PC-9 (cell line): ENCODE data around the gene SUOX. TPM values are rescaled to one million over a fixed set of nuclear protein-coding genes. Genes with fewer than 3 reads are reported as not detected.

Experiments
- BruUV-seq: library from RNA; stranded (reverse); fragments of 400-500 nt; replicated peaks from 2 replicates; lab custom pipeline; 2021; lab: Mats Ljungman, UMichigan
- CTCF ChIA-PET: fragments of 300-600 bp; sonication (Branson Sonifier 250); formaldehyde crosslinking; loops from one replicate; lab custom pipeline; 2022; ENCODE audit warnings: antibody characterized with exemption; lab: Charles Lee
- POLR2A ChIA-PET: fragments of 300-600 bp; sonication (Branson Sonifier 250); formaldehyde crosslinking; loops from one replicate; lab custom pipeline; 2022; ENCODE audit warnings: antibody characterized with exemption; ENCODE audit not compliant: unreplicated experiment; lab: Charles Lee
- DNase-seq, 2 experiments: peaks; one replicate each; pipeline versions ENCODE4 v3.0.0 to v3.0.0-alpha.2; 2015 to 2022; ENCODE audit warnings: mixed read lengths in 1 of 2
- H2AFZ ChIP-seq: fragments of 200-600 bp; sonication (generic); 2 replicates; pipeline ENCODE4 v1.8.1; 2017; ENCODE audit warnings: antibody characterized with exemption
- H3F3A ChIP-seq: fragments of 200-600 bp; sonication (generic); 2 replicates; pipeline ENCODE4 v1.8.1; 2017; ENCODE audit warnings: antibody characterized with exemption, mild to moderate bottlenecking, low read depth; ENCODE audit not compliant: insufficient read depth
- H3K27ac ChIP-seq: fragments of 200-600 bp; sonication (generic); 2 replicates; pipeline ENCODE4 v1.6.1; 2016; ENCODE audit warnings: mixed run types
- H3K27me3 ChIP-seq: fragments of 200-600 bp; sonication (generic); 2 replicates; pipeline ENCODE4 v1.6.1; 2016; ENCODE audit warnings: low read depth, mixed run types; ENCODE audit not compliant: insufficient read depth
- H3K36me3 ChIP-seq: fragments of 200-600 bp; sonication (generic); 2 replicates; pipeline ENCODE4 v1.6.1; 2016; ENCODE audit warnings: low read depth, mixed run types
- H3K4me1 ChIP-seq: fragments of 200-600 bp; sonication (generic); replicated peaks from 2 replicates; pipeline ENCODE4 v1.6.1; 2016; ENCODE audit warnings: mixed run types; ENCODE audit not compliant: insufficient read depth
- H3K4me2 ChIP-seq: fragments of 200-600 bp; sonication (generic); 2 replicates; pipeline ENCODE4 v1.6.1; 2017; ENCODE audit warnings: mixed run types
- H3K4me3 ChIP-seq: fragments of 200-600 bp; sonication (generic); 2 replicates; pipeline ENCODE4 v1.6.1; 2016; ENCODE audit warnings: mixed run types
- H3K79me2 ChIP-seq: fragments of 200-600 bp; sonication (generic); 2 replicates; pipeline ENCODE4 v1.6.1; 2017; ENCODE audit warnings: low read depth, mixed run types
- H3K9me2 ChIP-seq: fragments of 200-600 bp; sonication (generic); 2 replicates; pipeline ENCODE4 v1.8.1; 2017; ENCODE audit warnings: mild to moderate bottlenecking; ENCODE audit not compliant: insufficient read depth
- H3K9me3 ChIP-seq: fragments of 200-600 bp; sonication (generic); 2 replicates; pipeline ENCODE4 v1.8.1; 2016; ENCODE audit warnings: low read depth; ENCODE audit not compliant: insufficient read depth
- H4K20me1 ChIP-seq: fragments of 200-600 bp; sonication (generic); 2 replicates; pipeline ENCODE4 v1.8.1; 2017; ENCODE audit not compliant: insufficient read depth
- EZH2 ChIP-seq: fragments of 200-600 bp; sonication (generic); IDR thresholded peaks from 2 replicates; pipeline ENCODE4 v1.8.0; 2017; ENCODE audit warnings: antibody characterized with exemption, low read depth
- intact Hi-C: fragments of 100-400 bp; cut with micrococcal nuclease; formaldehyde crosslinking; loops from one replicate; pipeline ENCODE4 v1.10.0; 2022; ENCODE audit not compliant: unreplicated experiment
- total RNA-seq: library from RNA; stranded (reverse); gene quantifications from 2 replicates; pipeline ENCODE4 v1.2.3, GENCODE V29; 2021
- TF ChIP-seq, protein P1 (sequence below): fragments of 200-600 bp; sonication (generic); conservative IDR thresholded peaks from 2 replicates; pipeline ENCODE4 v1.6.1; 2017; ENCODE audit warnings: mixed run types, antibody characterized with exemption, mild to moderate bottlenecking, moderate library complexity

Gene SUOX
- total RNA-seq, 1 experiment from 2014 or later = 22.7 TPM

DNA sequence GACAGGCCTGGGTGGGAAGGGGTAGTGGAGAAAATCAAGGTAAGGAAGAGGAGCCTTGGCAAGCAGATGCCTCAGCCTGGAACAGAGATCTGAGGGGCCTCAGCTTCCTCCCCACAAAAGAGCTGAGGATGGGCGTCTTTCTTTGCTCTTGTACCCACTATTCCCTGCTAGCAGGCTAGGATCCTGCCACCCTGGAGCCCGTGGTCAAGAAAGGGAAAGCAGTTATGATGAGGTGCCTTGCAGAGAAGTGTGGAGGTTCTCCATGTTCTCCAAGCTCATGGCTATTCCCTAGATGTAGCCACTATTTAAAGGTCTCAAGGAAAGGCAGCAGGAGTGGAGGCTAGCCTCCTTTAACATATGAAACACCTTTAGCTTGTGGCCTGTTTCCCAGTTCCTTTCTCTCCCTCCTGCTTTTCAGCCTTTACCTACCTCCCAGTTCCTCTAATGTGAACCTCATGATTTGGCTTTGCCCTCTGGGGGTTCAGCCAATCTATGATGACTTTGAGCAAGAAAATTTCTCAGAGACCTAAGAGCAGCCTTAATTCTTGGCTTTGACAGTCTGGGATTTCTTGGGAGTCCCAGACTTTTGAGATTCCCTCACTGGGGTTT, 24.9 kb downstream of the SUOX start:
- Histone ChIP-seq H3K36me3 (no peaks in the 10 kb centered on the region), H3K27me3 (no peaks in the 10 kb centered on the region), H2AFZ (no peak overlapping the region), H4K20me1 (no peaks in the 10 kb centered on the region), H3K9me3 (no peaks in the 10 kb centered on the region), H3K4me2 (no peak overlapping the region), H3K4me1 (no peaks in the 10 kb centered on the region), H3K79me2 (no peaks in the 10 kb centered on the region), H3K9me2 (no peaks in the 10 kb centered on the region), H3F3A (no peaks in the 10 kb centered on the region), H3K4me3 (no peak overlapping the region), H3K27ac (no peak overlapping the region)
- POLR2A ChIA-PET = no interaction called here
- TF ChIP-seq, protein P1, sequence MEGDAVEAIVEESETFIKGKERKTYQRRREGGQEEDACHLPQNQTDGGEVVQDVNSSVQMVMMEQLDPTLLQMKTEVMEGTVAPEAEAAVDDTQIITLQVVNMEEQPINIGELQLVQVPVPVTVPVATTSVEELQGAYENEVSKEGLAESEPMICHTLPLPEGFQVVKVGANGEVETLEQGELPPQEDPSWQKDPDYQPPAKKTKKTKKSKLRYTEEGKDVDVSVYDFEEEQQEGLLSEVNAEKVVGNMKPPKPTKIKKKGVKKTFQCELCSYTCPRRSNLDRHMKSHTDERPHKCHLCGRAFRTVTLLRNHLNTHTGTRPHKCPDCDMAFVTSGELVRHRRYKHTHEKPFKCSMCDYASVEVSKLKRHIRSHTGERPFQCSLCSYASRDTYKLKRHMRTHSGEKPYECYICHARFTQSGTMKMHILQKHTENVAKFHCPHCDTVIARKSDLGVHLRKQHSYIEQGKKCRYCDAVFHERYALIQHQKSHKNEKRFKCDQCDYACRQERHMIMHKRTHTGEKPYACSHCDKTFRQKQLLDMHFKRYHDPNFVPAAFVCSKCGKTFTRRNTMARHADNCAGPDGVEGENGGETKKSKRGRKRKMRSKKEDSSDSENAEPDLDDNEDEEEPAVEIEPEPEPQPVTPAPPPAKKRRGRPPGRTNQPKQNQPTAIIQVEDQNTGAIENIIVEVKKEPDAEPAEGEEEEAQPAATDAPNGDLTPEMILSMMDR = no peak
- TF ChIP-seq EZH2 = no peak
- intact Hi-C loops = no loop called here
- CTCF ChIA-PET = no interaction called here
- BruUV-seq = no TSS peak
- DNase-seq = no peak

DNA sequence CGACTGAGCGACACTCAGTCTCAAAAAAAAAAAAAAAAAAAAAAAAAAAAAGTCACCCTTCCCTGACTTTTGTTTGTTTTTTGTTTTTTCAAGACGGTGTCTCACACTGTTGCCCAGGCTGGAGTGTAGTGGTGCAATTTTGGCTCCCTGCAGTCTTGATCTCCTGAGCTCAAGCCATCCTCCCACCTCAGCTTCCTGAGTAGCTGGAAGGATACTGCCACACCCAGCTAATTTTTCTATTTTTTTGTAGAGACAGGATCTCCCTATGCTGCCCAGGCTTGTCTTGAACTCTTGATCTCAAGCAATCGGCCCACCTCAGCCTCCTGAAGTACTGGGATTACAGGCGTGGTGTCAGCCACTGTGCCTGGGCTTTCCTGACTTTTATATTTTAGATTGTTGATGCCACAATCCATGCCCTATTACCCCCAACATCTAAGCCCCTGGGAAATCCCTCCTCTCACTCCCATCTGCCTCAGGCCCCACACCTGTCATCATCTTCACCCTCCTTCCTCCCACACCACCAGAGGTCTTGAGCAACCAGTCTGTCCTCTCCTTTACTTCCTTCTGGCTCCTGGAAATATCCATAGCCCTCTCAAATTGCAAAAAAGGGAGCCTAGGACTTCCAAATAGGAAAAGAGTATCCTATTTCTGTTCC, 31.6 kb downstream of the SUOX start:
- CTCF ChIA-PET = interaction anchor here (0.6 to 1.4 kb wide), 5 partner anchors 12 to 290 kb away, joined by 3 to 20 read pairs (median 5); partner anchors contain the start of gene SUOX
- Histone ChIP-seq H3K4me2 (peak overlapping the region; percentile 37), H3K27ac (peak overlapping the region; percentile 64), H4K20me1 (no peaks in the 10 kb centered on the region), H2AFZ (no peak overlapping the region), H3K79me2 (no peaks in the 10 kb centered on the region), H3F3A (peaks cover 25% of the 10 kb centered on the region), H3K4me1 (peaks cover 17% of the 10 kb centered on the region), H3K9me2 (no peaks in the 10 kb centered on the region), H3K27me3 (no peaks in the 10 kb centered on the region), H3K9me3 (no peaks in the 10 kb centered on the region), H3K36me3 (no peaks in the 10 kb centered on the region), H3K4me3 (no peak overlapping the region)
- TF ChIP-seq, protein P1 = no peak
- no peak for TF ChIP-seq EZH2
- intact Hi-C loops = loop anchor here (1.0 kb wide), 1 partner anchor 32 kb away; no protein-coding TSS in a partner anchor
- POLR2A ChIA-PET = interaction anchor here (0.6 kb wide), 1 partner anchor 15 kb away, joined by 5 read pairs; no protein-coding TSS in a partner anchor
- BruUV-seq = no TSS peak
- DNase-seq = peak in 1 of 2 experiments; percentile 8

DNA sequence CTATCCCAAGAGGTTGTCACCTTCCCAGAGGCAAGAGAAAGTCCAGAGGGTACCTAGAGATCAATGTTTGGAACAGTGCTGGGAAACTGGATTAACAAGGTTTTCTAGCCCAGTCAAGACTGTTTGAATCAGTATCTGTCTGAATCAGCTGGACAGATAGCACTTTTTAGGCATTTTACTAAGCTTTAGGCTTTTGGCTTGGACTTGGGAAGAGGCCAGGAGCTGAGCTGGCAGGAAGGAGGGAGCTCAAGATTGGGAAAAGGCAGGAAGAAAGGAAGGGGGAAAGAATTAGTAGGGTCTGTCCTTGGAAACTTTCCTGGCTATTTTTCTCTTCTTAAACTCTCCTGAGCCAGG, 32.1 kb downstream of the SUOX start:
- Histone ChIP-seq H3K27me3 (no peaks in the 10 kb centered on the region), H3K36me3 (no peaks in the 10 kb centered on the region), H2AFZ (no peak overlapping the region), H3K9me3 (no peaks in the 10 kb centered on the region), H3K27ac (peak overlapping the region; percentile 64), H4K20me1 (no peaks in the 10 kb centered on the region), H3F3A (peaks cover 25% of the 10 kb centered on the region), H3K9me2 (no peaks in the 10 kb centered on the region), H3K79me2 (no peaks in the 10 kb centered on the region), H3K4me1 (peaks cover 17% of the 10 kb centered on the region), H3K4me3 (no peak overlapping the region), H3K4me2 (peak overlapping the region; percentile 37)
- DNase-seq = no peak
- intact Hi-C loops = loop anchor here (1.0 kb wide), 1 partner anchor 33 kb away; no protein-coding TSS in a partner anchor
- CTCF ChIA-PET = interaction anchor here (0.6 to 1.4 kb wide), 7 partner anchors 11 to 291 kb away, joined by 3 to 23 read pairs (median 5); partner anchors contain the start of gene SUOX
- POLR2A ChIA-PET = interaction anchor here (0.6 to 0.7 kb wide), 2 partner anchors 15 to 22 kb away, joined by 5 to 7 read pairs; no protein-coding TSS in a partner anchor
- no TSS peak for BruUV-seq
- TF ChIP-seq EZH2 = no peak
- TF ChIP-seq, protein P1 = no peak
